ENCODE data around the gene ZNF750.

Gene ZNF750

GRCh38 chr17:82810644-82811430 lies 29.0 kb downstream of the ZNF750 start:
- DNase-seq, result no peak

- DNase-seq, result no peak
Observed at GRCh38 chr17:82808921-82809905, 30.6 kb downstream of the ZNF750 start.

- no peak for DNase-seq
Observed at GRCh38 chr17:82808006-82808405, 31.8 kb downstream of the ZNF750 start.

- no peak for DNase-seq
Observed at GRCh38 chr17:82807562-82807961, 32.3 kb downstream of the ZNF750 start.

- DNase-seq, result no peak
Observed at GRCh38 chr17:82807101-82807500, 32.7 kb downstream of the ZNF750 start.

- DNase-seq, result no peak
Observed at GRCh38 chr17:82806645-82807044, 33.2 kb downstream of the ZNF750 start.

GRCh38 chr17:82805823-82806222 lies 34.0 kb downstream of the ZNF750 start:
- DNase-seq, result no peak

GRCh38 chr17:82805254-82805653 lies 34.6 kb downstream of the ZNF750 start:
- DNase-seq, result no peak

GRCh38 chr17:82804442-82805191 lies 35.2 kb downstream of the ZNF750 start:
- DNase-seq, result no peak

GRCh38 chr17:82803606-82804005 lies 36.2 kb downstream of the ZNF750 start:
- DNase-seq, result no peak

GRCh38 chr17:82803185-82803584 lies 36.6 kb downstream of the ZNF750 start:
- no peak for DNase-seq

GRCh38 chr17:82802075-82802780 lies 37.6 kb downstream of the ZNF750 start:
- no peak for DNase-seq

- DNase-seq, result no peak
Observed at GRCh38 chr17:82801377-82801970, 38.3 kb downstream of the ZNF750 start.

- DNase-seq, result no peak
Observed at GRCh38 chr17:82800885-82801284, 38.9 kb downstream of the ZNF750 start.

GRCh38 chr17:82799591-82799990 lies 40.2 kb downstream of the ZNF750 start:
- no peak for DNase-seq

- DNase-seq, result no peak
Observed at GRCh38 chr17:82798752-82799151, 41.1 kb downstream of the ZNF750 start.

- no peak for DNase-seq
Observed at GRCh38 chr17:82797061-82797460, 42.8 kb downstream of the ZNF750 start.

- no peak for DNase-seq
Observed at GRCh38 chr17:82795615-82796014, 44.2 kb downstream of the ZNF750 start.

GRCh38 chr17:82794781-82795482 lies 44.9 kb downstream of the ZNF750 start:
- no peak for DNase-seq

GRCh38 chr17:82793974-82794630 lies 45.7 kb downstream of the ZNF750 start:
- no peak for DNase-seq

- no peak for DNase-seq
Observed at GRCh38 chr17:82791532-82791931, 48.3 kb downstream of the ZNF750 start.
